GM21825 (cell line): ENCODE data around the gene ABCC1.
"Not testable (repeated sequence)": the region's sequence is repeated elsewhere in the genome, so short reads cannot be mapped to it uniquely, and the experiment has no call there.

ENCODE experiments used
- ATAC-seq: cut with Tn5 transposase; IDR thresholded peaks from one replicate; pipeline ENCODE4 v1.9.1; 2021; ENCODE audit warnings: mild to moderate bottlenecking, moderate library complexity; ENCODE audit not compliant: unreplicated experiment

The ABCC1 gene

DNA sequence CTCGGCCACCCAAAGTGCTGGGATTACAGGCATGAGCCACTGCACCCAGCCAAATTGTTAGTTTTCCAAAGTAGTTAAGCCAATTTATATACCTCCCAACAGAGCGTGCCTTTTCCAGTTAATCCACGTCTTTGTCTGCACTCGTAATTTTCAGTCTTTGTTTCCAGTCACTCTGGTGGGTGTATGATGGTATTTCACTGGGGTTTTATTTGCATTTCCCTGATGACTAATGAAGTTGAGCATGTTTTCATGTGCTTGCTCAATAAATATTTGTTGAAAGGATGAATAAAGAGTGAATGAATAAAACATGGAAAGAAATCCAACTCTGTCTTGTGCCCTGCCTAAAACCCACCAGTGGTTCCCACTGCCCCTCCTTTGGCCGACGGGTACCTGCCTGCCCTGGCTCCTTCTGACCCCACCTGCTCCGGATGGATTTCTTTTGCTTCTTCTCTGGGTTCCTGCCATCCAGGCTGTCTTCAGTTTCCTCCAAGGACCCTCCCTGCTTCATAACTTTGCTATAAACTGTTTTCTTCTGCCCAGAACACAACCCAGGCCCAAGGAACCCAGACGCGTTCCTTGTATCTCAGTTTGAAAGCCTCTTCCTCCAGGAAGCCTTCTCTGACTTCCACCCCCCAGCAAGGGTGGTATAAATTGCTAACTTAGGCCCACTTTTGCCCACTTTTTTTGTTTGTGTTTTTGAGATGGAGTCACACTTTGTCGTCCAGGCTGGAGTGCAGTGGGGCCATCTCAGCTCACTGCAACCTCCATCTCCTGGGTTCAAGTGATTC, 3.0 kb upstream of the ABCC1 start:
- no peak for ATAC-seq

DNA sequence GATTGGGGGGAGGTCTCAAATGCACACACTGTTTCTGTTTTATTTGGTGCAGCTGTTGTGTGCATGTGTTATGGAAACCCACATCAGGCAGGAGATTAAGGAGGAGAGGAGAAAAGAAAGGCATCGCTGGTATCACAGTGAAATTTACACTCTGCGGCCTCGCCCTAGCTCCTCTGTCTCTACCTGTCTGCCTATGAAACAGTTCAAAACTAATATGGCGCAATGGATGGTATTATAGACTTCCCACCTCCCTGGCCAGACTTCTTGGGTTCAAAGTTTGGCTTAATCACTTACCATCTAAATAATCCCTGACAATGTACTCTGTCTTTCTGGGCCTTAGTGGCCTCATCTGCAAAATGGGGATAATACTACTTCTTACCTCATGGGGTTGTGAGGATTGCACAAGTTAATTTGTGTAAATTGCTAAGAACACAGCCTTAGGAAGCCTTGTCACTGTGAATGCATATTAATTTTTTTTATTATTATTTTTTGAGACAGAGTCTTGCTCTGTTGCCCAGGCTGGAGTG, 1.4 kb upstream of the ABCC1 start:
- no peak for ATAC-seq

GRCh38 chr16:15948532-15949209, 745 bp upstream of the ABCC1 start:
- no peak for ATAC-seq

DNA sequence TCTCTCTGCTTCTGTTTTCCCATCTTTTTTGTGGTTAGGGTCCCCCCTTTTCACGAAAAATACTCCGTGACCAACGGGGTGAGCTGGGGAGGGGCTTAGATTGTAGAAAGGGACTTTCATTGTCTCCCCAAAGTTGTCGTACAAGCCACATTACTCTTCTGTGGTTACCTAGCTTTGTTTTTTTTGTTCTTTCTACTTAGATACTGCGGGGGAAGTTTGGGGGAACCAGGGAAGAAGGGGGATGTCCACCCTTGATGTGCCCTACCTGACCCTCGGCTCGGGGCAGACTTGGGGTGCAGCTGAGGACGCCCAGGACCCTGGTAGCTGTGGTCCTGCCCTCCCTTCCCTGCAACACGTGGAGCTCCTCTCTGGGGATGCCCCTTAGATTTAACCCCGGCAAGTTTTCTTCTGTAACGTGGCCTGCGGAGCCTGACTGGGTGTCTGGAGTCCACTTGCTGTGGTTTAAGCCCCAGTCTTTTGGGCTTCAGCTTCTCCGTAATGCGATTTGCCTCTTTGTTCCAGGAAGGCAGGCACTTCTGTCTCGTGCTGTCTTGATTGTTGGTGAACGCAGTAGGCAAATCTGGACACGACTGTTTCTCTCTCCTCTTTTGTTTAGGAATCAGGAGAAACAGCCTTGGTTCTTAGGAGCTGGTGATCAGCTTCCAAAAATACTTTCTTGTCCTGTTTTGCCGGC, 892 bp downstream of the ABCC1 start:
- no peak for ATAC-seq

DNA sequence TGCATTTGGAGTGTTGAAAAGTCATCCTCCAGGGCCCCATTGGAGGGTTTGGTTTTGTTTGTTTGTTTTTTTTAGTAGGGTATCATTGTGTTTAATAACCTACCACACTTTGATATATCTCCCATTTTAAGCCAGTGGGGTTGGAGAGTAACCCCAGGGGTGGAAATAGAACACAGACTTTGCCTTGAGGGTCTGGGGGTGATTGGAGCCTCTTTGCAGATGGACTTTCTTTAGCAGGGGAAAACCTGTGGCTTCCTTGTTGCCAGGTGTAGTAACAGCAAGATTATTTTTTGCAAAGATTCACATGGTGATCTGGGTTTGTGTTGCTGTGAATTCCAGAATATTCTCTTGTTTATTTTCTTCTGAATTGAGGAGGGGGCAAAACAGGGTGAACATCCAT, 1.5 kb downstream of the ABCC1 start:
- no peak for ATAC-seq

DNA sequence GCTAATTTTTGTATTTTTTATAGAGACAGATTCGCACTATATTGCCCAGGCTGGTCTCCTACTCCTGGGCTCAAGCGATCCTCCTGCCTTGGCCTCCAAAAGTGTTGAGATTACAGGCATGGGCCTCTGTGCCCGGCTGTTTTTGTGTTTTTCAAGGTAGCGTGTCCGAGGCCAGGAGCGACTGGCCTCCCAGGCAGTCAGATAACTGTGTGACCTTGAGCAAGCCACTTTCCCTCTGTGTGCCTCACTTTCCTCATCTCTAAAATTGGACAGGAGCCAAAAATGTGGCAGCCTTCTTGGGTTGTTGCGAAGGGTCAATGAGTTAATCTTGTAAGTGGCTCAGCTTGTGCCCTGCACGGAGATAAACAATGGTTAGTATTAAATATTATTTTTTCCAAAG, 2.4 kb downstream of the ABCC1 start:
- no peak for ATAC-seq

DNA sequence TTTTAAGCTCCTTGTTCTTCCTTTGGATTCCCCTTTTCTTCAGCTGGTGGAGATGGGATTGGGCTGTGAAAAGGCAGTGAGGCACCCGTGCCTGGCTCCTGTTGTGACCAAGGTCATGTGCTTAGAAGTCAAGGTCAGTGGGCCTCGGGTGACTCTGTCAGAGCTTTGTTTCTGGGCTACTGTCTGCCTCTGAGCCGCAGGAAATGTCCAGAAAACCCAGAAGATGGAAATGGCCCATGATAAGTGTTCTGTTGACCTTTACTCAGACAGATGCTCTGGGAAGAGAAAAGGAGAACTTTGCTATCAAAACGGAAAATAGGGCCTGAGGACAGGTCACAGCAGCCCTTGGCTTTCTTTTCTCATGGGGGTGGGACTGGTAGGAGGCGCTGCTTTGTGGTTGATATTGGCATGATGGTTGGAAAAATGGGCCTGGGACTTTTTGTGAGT, 2.9 kb downstream of the ABCC1 start:
- no peak for ATAC-seq

DNA sequence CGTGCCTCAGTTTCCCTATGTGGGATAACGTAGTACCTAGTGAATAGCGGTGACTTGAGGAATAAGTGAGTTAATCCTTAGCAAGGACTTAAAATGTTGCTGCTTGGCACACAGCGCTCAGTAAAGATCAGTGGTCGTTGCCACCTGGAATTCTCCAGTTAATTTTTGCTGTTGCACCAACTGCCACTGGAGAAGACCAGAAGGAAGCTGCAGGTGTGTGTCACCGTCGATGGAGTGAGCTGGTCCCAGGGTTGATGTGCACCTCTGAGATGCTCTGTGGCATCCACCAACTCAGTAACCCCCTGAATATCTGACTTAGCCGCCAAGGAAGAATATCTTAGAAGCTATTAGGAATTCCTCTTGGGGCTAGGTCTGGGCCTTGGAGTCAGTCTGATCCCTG, 4.1 kb downstream of the ABCC1 start:
- ATAC-seq = no peak

DNA sequence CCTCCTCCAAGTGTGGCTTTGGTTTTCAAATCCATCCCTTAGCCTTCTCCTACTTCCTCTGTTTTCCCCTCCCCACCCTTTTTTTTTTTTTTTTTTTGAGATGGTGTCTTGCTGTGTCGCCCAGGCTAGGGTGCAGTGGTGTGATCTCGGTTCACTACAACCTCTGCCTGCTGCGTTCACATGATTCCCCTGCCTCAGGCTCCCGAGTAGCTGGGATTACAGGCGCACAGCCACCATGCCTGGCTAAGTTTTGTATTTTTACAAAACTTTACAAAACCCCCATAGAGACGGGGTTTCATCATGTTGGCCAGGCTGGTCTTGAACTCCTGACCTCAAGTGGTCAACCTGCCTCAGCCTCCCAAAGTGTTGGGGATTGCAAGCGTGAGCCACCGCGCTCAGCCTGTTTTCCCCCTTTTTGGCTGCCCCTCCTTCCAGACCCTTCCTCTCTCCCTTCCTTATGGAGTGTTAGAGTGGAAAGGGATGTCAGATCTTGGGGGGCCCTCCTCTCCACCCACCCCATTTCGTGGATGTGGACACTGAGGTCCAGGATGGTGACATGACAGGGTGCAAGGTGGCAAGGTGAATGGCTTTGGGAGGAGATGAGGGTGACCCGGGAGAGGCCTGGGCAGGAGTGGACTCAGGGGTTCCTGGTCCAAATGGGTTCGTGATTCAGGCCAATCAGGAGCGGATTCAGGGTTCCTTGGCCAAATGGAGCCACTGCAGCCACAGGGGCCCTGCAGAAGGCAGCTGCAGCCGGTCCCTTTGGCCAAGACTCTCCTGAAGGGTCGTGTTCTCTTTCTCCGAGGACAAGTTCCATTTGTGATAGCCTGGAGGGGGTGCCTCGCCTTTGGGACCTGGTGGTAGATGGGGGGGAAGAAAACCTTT, 4.8 kb downstream of the ABCC1 start:
- no peak for ATAC-seq

- no peak for ATAC-seq
Observed at GRCh38 chr16:15954814-15955151, 5.4 kb downstream of the ABCC1 start.

DNA sequence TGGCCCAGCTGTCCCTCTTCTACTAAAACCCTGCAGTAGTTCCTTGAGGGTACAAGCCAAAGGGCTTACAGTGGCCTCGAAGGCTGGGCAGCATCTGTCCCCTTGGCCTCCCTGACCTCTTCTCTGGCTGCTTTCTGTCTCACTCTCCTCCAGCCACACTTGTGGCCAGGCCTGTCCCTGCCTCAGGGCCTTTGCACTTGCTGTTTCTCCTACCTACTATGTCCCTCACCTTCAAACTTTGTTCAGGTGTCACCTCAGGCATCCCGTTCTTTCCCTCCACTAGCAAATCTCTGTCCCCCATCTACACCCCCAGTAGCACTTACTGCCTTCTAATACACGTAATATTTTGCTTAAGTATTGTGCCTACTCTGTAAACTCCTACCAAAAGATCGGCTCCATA, 6.0 kb downstream of the ABCC1 start:
- no peak for ATAC-seq

DNA sequence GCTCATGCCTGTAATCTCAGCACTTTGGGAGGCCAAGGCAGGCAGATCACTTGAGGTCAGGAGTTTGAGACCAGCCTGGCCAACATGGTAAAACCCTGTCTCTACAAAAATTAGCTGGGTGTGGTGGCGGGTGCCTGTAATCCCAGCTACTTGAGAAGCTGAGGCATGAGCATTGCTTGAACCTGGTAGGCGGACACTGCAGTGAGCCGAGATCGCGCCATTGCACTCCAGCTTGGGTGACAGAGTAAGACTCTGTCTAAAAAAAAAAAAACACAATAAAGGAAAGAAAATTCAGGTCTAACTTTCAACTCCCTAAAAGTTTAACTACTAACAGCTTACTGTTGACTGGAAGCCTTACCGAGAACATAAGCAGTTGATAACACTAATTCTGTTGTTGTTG, 6.7 kb downstream of the ABCC1 start:
- not testable (repeated sequence) for ATAC-seq

- no peak for ATAC-seq
Observed at GRCh38 chr16:15958703-15959348, 9.4 kb downstream of the ABCC1 start.

GRCh38 chr16:15960124-15960971, 10.9 kb downstream of the ABCC1 start:
- no peak for ATAC-seq

GRCh38 chr16:15961060-15961511, 11.7 kb downstream of the ABCC1 start:
- ATAC-seq = peak; percentile 76

- ATAC-seq = peak; percentile 17
Observed at GRCh38 chr16:15961571-15962090, 12.2 kb downstream of the ABCC1 start.

DNA sequence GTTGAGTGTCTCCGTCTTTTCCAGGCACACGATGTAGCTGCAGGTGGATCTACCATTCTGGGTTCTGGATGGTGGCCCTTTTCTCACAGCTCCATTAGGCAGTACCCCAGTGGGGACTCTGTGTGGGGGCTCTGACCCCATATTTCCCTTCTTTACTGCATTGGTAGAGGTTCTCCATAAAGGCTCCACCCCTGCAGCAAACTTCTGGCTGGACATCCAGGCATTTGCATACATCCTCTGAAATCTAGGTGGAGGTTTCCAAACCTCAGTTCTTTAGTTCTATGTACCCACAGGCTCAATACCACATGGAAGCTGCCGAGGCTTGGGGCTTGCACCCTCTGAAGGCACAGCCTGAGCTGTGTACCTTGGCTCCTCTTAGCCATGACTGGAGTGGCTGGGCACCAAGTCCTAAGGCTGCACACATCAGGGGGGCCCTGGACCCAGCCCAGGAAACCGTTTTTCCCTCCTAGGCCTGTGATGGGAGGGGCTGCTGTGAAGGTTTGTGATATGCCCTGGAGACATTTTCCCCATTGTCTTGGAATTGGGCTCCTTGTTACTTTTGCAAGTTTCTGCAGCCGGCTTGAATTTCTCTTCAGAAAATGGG, 14.0 kb downstream of the ABCC1 start:
- no peak for ATAC-seq

DNA sequence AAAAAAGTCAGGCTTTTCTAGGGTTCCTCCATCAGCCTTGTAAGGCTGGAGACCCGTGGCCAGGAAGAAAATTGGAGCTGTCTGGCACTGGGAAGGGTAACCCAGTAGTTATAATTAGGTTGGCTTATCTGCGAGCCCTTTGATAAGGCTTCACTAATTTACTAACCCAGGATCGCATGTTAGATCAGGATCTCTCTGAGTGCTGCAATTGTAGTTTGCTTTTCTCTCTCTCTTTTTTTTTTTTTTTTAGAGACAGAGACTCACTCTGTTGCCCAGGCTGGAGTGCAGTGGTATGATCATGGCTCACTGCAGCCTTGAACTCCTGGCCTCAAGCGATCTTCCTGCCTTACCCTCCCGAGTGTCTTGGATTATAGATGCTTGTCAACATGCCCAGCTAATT, 17.0 kb downstream of the ABCC1 start:
- ATAC-seq = no peak
